WERI-Rb-1 (cell line): ENCODE measurements around the gene CRKL.

Source experiments
- DNase-seq: peaks from one replicate; pipeline ENCODE4 v3.0.0-alpha.2; 2020
- H3K27ac ChIP-seq: fragments of 250-450 bp; sonication (Bioruptor Pico); 2 replicates; pipeline ENCODE4 v1.5.1; 2020; ENCODE audit warnings: mild to moderate bottlenecking, moderate library complexity
- H3K27me3 ChIP-seq: fragments of 250-450 bp; sonication (Bioruptor Pico); 2 replicates; pipeline ENCODE4 v1.5.1; 2021; ENCODE audit warnings: mild to moderate bottlenecking, low read depth, moderate library complexity; ENCODE audit not compliant: insufficient read depth, severe bottlenecking
- H3K36me3 ChIP-seq: fragments of 250-450 bp; sonication (Bioruptor Pico); 2 replicates; pipeline ENCODE4 v1.5.1; 2020; ENCODE audit warnings: mild to moderate bottlenecking, moderate library complexity
- H3K4me3 ChIP-seq: 2 replicates; pipeline ENCODE4 v1.5.1; 2011; ENCODE audit warnings: low read depth, mild to moderate bottlenecking, control low read depth, low read length
- H3K9me3 ChIP-seq: fragments of 250-450 bp; sonication (Bioruptor Pico); 2 replicates; pipeline ENCODE4 v1.5.1; 2021; ENCODE audit warnings: mild to moderate bottlenecking, moderate library complexity; ENCODE audit not compliant: severe bottlenecking
- TF ChIP-seq, protein P1 (sequence below): IDR thresholded peaks from 2 replicates; pipeline ENCODE4 v1.5.1; 2011; ENCODE audit warnings: low read depth, mild to moderate bottlenecking, control low read depth, inconsistent platforms, low read length

CRKL gene

DNA sequence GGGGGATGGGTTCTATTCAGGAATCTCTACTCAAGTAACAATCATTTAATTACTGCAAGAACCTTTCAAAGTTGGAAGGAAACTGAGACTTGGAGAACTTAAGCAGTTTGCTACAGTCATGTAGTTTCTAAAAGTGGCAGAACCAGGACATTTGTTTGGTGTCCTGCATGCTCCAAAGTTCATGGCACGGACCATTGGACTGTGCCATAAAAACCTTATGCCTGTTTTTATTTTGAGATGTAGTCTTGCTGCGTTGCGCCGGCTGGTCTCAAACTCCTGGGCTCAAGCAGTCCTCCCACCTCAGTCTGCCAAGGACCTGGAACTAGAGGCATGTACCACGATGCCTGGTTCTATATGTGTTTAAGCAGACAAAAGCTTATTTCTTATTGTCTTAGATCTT, 31.2 kb downstream of the CRKL start:
- DNase-seq: no peak
- Histone ChIP-seq H3K36me3 (peaks cover 60% of the 10 kb centered on the region), H3K9me3 (no peaks in the 10 kb centered on the region), H3K27me3 (no peaks in the 10 kb centered on the region), H3K4me3 (no peak overlapping the region), H3K27ac (no peak overlapping the region)
- TF ChIP-seq, protein P1, sequence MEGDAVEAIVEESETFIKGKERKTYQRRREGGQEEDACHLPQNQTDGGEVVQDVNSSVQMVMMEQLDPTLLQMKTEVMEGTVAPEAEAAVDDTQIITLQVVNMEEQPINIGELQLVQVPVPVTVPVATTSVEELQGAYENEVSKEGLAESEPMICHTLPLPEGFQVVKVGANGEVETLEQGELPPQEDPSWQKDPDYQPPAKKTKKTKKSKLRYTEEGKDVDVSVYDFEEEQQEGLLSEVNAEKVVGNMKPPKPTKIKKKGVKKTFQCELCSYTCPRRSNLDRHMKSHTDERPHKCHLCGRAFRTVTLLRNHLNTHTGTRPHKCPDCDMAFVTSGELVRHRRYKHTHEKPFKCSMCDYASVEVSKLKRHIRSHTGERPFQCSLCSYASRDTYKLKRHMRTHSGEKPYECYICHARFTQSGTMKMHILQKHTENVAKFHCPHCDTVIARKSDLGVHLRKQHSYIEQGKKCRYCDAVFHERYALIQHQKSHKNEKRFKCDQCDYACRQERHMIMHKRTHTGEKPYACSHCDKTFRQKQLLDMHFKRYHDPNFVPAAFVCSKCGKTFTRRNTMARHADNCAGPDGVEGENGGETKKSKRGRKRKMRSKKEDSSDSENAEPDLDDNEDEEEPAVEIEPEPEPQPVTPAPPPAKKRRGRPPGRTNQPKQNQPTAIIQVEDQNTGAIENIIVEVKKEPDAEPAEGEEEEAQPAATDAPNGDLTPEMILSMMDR: no peak

DNA sequence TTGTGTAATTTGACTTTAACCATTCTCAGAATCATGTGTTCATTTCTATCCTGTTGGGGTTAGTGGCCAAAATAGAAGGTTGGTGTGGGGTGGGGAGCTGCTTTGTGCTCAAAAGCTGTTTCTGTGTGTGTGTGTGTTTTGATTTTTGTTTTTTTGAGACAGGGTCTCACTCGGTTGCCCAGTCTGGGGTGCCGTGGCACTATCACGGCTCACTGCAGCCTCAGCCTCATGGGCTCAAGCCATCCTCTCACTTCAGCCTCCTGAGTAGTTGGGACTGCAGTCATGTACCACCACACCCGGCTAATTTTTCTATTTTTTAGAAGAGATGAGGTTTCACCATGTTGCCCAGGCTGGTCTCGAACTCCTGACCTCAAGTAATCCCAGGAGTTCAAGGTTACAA, 31.8 kb downstream of the CRKL start:
- Histone ChIP-seq H3K9me3 (no peaks in the 10 kb centered on the region), H3K4me3 (no peak overlapping the region), H3K36me3 (peaks cover 65% of the 10 kb centered on the region), H3K27ac (no peak overlapping the region), H3K27me3 (no peaks in the 10 kb centered on the region)
- DNase-seq: no peak
- TF ChIP-seq, protein P1: no peak

DNA sequence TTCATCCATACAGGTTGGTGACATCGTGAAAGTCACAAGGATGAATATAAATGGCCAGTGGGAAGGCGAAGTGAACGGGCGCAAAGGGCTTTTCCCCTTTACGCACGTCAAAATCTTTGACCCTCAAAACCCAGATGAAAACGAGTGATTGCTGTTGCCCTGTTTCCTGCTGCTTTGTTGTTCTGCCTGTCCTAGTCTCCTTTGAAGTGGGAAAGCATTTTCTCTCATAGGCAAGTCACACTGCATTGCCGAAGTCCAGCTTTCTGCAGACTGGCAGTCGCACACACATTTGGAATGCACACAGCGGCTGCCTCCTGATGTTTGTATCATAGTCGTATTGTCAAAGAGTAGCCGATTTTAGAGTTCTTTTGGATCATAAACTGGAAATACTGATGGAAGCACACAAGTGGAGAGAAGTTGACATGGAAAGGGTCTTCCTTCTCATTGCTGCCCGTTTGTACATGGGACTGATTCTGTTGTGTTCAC, 32.5 kb downstream of the CRKL start:
- no peak for DNase-seq
- Histone ChIP-seq H3K27me3 (no peaks in the 10 kb centered on the region), H3K27ac (no peak overlapping the region), H3K9me3 (no peaks in the 10 kb centered on the region), H3K36me3 (peaks cover 67% of the 10 kb centered on the region), H3K4me3 (no peak overlapping the region)
- TF ChIP-seq, protein P1: no peak

DNA sequence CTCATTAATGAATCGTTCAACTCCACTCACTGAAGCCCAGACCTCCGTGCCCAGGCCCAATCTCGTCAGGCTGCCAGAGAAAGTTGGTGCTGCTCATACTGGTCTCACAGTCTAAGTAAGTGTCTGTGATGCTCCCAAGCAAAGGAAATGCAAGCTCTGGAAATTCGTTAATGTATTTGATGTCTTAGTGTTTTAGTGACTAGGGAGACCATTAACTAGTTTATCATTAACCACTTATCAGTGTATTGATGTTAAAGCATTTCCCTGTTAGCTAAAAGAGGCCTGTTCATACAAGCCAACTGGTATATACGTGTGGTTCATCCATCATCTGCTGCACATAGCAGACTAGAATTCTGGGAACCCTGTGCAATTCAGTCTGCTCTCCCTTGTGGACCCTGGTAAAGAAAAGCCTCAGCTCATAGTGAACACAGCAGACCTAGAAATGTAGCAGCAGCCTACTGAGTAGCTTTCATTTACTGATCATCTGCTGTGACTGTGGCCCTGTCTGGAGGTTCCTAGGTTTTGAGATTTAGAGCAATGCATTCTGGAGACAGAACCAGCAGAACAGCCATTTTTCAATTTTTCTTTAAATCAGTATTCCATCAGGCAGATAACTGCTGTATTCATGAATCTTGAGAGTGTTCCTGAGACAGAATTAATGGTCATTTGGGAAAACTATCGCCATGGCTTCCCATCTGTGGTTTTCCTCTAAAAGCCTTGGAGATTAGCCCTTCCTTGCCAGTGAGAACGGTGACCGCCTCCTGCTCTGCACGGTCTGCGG, 34.1 kb downstream of the CRKL start:
- Histone ChIP-seq H3K36me3 (peaks cover 61% of the 10 kb centered on the region), H3K27me3 (no peaks in the 10 kb centered on the region), H3K27ac (no peak overlapping the region), H3K9me3 (no peaks in the 10 kb centered on the region), H3K4me3 (no peak overlapping the region)
- no peak for DNase-seq
- TF ChIP-seq, protein P1: no peak

- TF ChIP-seq, protein P1: no peak
- no peak for DNase-seq
- Histone ChIP-seq H3K9me3 (no peaks in the 10 kb centered on the region), H3K27ac (no peak overlapping the region), H3K27me3 (no peaks in the 10 kb centered on the region), H3K4me3 (no peak overlapping the region), H3K36me3 (peaks cover 61% of the 10 kb centered on the region)
Observed at GRCh38 chr22:20951932-20952380, 34.7 kb downstream of the CRKL start.
